Measurements from ENCODE around the gene IKZF3.
A peak's percentile ranks its signal among the peaks of the same experiment; 100 is the strongest.
"Not testable (repeated sequence)": the region's sequence is repeated elsewhere in the genome, so short reads cannot be mapped to it uniquely, and the experiment has no call there.

The IKZF3 gene
- 201 to 355 (median 259) reads per million in 4 donors for total RNA-seq

DNA sequence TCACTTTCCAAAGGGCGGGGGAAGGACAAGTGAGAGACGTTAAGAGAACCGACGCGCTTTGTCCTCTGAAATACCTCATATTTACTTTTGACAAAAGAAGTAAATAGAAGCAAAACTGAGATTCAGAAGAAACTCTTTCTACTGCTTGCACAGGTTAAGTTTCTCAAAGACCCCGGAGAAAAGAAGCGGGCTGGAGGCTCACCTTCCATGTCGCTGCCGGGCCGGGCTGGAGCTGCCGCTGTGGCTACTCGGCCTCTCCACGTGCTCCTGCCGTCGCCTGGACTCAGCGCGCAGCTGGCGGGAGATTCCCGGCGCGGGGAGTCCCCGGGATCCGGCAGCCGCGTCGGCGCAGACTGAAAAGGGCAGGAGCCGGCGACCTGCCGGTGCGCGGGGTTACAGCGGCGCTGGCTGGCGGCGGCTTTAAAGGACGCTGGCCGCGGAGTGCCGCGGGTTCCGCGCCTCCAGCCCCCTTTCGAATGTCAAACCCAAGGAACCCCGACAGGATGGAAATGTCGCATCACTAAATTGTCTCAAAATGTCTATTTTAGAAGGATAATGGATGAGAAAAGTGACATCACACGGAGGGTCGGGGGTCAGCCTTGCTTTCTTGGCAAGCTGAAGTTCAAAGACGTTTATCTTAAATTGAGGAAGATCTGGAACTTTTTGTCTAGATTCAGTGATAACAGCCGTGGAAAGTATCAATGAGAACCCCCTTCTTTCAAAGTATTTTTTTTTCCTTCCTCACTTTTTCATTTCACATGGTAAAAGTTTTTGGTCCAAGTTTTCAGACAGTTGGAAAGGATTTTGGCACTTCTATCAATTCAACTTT lies at the start of gene IKZF3:
IKZF3 (minus strand) TSS at position 395 of the 829 bp plus-strand sequence; CDS start at position 209, 186 bp downstream.
- DNase-seq = peak; percentile 72 to 86 (median 81)

DNA sequence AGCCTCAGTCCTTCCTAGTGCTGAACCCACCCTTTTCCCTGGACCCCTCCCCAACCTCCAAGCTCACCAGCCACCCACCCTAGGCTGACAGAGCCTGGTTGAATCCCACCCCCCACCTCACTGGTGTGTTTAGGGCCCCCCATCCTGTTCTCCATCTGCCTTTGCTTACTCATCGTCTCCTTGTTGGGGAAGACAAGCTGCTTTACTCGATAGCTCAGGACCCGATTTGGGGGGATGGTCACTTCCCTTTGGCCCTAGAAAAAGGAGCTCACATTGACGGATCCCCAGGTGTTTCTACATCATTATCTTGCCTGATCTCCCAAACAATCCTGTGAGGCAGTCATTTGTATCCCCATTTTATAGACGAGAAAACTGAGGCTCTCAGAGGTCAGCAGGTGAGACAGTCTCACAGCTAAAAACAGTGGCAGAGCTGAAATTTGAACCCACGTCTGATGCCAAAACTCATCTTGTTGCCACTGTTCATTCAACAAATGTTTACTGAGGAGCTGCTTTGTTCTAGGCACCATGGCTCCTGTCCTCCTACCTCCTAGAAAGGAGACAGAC lies 44.8 kb upstream of the IKZF3 start:
- no peak for DNase-seq

DNA sequence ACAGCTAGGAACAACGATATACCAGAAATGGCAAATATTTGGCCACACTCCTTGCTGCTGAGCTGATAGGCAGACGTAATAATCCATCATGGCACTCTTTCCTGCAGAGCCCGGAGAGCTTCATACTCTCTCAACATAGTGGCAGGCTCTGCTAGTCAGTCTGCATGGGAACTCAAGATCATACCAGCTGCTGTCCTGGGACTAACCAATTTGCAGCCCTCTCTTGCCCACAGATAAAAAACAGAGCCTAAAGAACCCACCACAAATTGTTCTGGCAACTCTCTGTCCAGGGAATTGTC lies 40.8 kb upstream of the IKZF3 start:
- DNase-seq = no peak

DNA sequence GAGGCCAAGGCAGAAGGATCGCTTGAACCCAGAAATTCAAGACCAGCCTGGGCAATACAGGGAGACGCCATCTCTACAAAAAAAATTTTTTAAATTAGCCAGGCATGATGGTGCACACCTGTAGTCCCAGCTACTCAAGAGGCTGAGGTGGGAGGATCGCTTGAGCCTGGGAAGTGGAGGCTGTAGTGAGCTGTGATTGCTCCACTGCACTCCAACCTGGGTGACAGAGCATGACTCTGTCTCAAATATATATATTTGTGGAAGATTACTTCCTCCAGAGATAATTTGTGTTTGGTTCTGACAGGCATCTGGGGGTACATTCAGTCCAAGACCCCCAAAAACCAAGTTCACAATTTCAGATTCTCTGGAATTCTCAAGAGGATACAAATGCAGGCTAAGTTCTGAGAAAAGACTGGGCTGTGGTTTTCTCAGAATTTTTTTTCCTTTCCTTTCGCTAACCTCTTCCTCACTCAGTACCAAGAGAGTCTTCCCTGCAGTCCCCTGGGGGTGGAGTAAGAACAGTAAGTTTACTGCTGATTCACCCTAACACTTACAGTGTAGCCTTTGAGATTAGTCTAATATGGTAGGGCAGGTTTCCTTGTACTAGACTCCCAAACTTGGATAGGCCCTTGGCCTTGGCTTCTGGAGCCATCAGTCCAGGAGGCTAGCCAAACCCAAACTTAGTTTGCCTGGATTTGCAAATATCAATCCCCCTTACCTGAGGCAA lies 39.2 kb upstream of the IKZF3 start:
- peak in 1 of 5 donors; percentile 68 for DNase-seq

DNA sequence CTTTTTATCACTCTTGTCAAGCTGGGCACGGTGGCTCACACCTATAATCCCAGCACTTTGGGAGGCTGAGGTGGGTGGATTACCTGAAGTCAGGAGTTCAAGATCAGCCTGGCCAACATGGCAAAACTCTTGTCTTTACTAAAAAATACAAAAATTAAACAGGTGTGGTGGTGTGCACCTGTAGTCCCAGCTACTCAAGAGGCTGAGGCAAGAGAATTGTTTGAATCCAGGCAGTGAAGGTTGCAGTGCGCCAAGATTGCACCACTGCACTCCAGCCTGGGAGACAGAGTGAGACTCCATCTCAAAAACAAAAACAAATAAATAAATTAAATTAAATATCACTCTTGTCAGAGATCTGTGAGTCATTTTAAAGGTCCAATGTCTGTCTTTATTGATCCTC lies 37.9 kb upstream of the IKZF3 start:
- DNase-seq = not testable (repeated sequence)

DNA sequence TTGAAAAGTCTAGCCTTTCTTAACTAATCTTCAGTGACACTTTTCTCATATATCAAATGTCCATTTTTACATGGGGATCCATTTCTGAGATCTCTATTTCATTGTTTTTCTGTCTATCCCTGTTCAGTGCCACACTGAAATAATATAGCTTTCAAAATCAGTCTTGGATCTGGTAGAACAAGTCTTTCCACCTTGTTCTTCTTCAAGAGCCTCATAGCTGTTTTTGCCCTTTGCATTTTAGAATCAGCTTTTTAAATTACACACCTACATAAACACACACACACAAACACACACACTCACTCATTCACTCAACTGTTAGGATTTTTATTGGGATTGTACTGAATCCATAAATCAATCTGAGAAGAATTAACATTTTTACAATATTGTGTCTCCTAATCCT lies 35.1 kb upstream of the IKZF3 start:
- no peak for DNase-seq

DNA sequence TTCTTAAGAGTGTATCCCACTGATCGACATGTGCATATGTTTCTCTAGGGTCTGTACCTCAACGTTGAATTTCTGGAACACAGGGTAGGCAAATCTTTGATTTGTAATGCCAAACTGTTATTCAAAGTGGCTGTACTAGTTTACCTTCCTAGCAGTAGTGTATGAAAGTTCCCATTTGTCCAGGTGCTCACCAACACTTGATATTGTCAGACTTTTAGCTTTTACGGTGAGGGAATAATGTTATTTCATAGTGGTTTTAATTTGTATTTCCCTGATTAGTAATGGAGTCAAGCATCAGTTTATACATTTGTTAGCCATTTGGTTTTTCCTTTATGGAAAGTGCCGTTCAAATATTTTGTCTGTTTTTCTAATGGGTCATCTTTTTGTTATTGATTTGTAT lies 34.0 kb upstream of the IKZF3 start:
- DNase-seq = no peak

DNA sequence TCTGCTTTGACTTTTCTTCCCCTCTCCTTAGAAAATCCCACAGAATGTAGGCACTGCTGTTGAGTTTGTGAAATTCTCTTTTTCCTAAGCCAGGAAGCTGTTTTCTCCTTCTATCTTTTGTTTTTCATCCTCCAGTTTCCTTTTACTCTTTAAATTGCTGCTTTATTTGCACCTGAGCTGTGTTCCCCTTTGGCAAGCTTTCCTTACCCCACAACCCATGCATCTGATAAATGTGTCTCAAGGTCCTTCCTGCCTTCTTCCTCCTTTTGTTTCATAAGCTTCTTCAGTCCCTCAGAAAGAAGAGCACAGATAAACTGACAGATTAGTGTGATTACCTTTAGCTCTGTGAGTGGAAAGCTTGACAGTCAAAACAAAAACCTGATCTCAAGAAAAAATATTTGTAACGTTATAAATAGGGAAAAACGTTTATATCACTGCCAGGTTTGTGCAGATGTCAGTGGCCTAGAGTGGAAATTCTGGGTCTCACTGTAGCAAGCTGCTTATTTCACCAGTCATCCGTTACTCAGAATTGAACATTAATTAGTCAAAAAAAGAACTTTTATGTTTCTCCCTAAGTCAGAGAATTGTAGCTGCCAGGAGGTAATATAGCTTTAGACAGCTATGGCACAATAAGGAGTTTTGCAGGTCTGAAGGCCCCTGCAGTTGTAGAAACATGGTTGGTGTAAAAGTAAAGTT lies 30.7 kb upstream of the IKZF3 start:
- DNase-seq = no peak

DNA sequence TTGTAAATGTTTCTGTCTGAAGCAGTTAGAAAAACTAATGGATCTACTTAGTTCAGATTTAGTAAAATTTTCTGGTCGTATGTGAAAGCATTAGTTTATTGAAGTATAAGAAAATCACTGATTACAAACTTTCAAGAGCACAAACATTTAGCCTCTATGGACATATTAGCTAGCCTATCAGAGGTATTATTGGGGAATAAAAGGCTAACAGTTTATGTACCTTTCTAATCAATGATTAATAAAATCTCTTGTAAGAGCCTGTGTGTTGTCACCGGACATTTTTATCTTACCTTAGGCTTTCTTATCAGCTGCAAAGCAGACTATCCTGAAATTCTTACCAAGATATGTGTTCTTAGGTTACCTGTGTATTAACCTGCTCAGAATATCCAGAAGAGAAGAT lies 25.1 kb upstream of the IKZF3 start:
- DNase-seq = no peak

DNA sequence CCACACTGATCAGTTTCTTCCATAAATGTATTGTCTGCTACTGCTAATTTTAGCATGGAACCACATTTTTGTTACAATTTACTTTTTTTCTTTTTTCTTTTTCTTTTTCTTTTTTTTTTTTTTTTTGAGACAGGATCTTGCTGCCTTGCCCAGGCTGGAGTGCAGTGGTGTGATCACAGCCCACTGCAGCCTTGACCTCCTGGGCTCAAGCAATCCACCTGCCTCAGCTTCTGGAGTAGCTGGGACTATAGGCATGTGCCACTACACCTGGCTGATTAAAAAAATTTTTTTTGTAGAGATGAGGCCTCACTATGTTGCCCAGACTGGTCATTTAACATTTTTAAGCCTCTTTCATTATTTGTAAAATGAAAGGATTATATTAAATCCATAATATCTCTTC lies 23.0 kb upstream of the IKZF3 start:
- no peak for DNase-seq

DNA sequence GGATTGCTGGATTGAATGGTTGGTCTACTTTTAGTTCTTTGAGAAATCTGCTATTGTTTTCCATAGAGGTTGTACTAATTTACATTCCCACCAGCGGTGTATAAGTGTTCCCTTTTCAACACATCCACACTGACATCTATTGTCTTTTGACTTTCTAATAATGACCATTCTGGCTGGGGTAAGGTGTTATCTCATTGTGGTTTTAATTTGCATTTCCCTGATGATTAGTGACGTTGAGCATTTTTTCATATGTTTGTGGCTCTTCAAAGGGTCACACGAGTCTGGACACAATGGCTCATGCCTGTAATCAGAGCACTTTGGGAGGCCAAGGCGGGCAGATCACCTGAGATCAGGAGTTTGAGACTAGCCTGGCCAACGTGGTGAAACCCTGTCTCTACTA lies 22.0 kb upstream of the IKZF3 start:
- not testable (repeated sequence) for DNase-seq

DNA sequence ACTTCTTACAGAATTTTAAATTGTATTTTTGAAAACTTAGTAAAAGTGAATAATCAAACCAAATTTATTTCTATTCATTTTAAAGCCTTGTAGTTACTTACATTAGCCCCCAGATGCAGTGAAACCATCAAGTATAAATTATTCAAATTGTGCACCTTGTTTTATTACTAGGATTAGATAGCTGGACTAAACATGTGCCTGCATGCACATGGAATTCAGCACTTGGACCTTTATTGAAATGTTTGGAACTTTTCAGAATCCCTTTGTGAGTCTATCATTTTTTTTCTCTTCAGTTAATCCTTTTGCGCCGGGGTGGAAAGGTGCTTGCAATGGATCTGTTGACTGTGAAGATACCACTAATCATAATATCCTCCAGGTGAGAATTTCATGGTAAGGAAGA lies 8.6 kb upstream of the IKZF3 start:
- no peak for DNase-seq

DNA sequence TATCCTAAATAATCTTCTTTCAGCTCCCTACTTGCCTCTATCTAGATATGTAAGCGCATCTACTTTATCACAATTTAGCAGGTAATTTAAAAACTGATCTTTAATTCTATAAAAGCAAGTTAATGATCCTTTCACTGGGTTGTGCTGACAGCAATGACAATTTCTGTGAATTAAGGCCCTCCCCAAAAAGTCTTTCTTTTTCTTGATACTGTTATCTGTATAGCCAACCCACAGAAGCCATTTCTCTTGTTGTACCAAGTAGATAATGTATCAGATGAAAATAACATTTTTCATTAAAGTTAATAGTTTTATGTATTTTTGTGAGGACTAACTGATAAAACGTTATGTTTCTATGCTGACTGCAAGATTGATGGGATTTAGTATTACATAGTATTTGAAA lies 7.7 kb upstream of the IKZF3 start:
- DNase-seq = no peak

DNA sequence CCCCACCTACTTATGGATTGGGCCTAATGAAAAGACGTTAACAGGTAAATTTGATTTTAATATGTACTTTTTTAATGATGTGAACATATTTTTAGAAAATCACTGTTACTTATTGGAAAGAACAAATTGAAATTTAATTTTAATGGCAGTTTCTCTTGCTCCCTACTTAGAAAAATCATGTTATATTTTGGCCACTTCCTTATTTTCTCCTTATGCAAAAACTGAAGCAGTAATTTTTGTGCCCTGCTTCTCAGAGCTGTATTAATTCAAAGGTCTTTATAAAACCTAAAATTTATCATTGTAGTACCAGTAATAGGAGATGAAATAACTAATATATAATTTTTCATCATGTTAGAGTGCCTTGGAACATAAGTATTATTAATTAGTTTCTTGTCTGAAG lies 6.7 kb upstream of the IKZF3 start:
- no peak for DNase-seq

DNA sequence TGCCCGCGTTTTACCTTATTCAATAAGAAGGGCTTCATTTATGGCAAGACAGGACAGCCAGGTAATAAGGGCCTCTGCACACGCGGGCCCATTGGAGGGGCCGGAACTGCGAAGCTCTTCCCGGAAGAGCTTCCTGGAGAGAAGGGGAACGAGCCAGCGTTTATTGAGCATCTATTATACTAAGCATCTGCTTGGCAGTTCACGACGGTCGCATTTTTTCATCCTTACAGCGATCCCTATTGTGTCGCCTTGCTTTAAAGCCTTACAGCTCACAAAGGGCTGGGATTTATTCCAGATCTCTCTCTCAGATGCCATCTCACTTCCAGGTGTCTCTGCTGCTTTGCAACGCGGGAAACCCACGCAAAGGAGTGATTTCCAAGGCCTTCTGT lies 4.4 kb upstream of the IKZF3 start:
- no peak for DNase-seq

DNA sequence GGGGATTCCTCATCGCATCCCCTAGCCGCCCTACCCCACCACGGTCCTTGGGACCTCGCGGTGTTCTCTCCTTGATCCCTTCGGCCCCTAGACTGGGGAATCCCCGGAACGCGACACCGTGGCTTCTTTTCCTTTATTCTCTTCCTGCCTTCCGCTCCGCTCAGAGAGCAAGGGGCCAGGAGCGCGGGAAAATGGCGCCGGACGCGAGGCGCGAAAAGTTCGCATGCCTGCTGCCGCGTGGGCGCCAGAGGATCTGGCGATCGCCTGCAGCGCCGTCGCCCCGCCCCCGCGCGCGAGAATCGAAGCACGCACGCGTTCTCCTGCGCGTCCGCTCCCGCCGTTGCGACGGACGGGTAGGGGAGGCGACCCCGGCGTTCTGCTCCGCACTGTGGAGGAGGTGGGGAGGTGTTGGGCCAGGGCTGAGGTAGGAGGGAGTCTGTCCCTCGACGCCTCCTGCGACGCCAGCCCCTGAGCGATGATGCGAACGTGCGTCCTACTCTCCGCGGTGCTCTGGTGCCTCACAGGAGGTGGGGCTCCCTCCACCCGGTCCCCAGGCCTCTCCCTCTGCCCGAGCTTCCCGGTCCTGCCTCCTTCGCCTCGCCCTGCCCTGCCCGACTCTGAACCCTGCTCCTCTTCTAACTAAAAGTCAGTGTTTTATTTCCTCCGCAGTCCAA lies 3.9 kb upstream of the IKZF3 start, which contains the start of gene ZPBP2:
ZPBP2 (plus strand) TSS at position 323 of the 674 bp plus-strand sequence; CDS start at position 476, 153 bp downstream.
- DNase-seq = peak in 3 of 5 donors; percentile 49 to 53 (median 53)

DNA sequence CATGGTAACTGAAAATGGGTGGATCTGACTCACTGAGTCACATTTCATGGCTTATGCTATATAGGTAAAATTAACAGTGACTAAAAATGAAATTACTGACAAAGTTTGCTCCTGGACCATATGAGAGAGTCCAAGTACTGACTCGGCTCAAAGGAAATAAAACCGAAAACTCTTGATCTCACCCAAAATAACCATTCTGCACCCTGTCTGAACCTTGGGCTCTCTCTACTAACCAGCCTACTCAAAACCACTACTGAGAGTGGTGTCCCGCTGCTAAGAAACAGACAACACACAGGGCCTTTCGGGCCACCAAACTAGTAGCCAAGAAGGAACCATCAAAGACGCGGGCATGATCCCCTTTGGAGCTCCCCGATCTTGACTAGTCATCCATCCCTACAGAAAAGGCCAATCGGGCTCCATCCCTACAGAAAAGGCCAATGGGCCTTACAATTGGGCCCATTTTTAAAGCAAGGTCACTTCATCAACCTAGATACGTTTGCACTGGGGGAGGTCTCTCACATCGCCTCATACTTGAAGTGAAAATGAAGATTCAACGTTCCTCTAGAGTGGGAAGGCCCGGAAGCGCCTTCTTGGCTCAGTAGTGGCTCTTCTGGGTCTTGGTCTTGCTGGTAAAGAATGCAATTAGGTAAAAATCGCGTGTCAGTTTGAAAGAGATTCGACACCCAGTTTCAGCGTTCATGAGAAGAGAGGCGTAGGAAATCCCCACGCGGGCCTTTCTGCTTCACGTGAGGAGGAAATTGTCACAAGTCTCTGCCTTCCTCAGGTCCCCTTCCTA lies 3.2 kb upstream of the IKZF3 start:
- peak in 4 of 5 donors; percentile 59 to 78 (median 60) for DNase-seq

DNA sequence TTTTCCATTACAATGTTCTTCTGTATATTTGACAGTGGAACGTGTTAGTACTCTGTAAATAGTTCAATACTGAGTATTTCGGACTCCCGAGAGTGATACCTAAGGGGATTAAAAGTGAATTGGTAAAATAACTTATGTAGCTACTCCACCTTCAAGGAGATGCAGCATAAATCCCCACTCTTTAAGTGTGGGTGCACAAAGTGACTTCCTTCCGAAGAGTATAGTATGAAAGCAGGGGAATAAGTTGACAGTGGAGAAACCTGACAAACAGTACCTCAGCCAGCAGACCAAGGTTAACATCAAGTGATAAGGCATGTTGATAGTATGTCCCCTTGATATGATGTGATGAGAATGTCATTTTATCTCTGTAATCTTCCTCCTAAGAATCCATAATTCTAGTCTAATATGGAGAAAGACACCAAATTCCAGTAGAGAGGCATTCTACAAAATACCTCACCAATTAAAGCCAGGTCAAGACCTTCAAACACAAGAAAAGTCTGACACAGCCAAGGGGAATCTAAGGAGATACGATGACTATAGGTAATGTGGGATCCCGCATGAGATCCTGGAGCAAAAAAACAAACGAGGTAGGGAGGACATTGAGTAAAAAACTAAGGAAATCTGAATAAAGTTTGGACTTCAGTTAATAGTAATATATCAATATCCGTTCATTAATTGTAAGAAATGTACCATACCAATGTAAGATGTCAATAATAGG lies 2.1 kb upstream of the IKZF3 start:
- DNase-seq = no peak

DNA sequence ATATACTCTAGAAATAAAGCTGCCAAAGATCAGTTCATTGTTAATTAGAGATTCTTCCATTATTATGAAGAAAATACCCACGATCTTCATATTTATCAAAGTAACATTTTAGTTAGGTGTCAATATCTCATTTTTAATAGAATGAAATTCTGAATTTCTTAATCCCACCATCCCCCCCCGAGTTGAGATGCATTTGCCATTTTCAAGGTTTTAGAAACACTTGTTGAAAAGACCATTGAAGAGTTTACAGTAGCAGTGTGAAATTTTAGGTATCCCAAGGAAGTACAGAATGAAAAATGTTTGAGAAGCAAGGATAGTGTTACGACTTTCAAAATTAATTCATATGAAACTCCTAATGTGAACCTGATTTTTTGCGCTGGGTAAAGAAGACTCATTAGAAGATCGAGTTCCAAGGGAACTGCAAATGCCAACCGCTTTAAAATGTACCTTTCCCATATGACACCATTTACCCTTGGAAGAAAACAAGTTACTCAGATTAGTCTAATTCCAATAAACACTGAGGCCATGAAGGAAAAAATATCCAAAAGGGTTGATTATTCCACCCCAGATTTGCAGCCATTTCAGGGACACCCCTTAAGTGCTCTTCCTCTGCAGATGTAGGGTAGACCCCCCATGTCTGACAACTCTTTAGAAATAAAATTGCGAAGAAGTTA lies 731 bp downstream of the IKZF3 start:
- no peak for DNase-seq

DNA sequence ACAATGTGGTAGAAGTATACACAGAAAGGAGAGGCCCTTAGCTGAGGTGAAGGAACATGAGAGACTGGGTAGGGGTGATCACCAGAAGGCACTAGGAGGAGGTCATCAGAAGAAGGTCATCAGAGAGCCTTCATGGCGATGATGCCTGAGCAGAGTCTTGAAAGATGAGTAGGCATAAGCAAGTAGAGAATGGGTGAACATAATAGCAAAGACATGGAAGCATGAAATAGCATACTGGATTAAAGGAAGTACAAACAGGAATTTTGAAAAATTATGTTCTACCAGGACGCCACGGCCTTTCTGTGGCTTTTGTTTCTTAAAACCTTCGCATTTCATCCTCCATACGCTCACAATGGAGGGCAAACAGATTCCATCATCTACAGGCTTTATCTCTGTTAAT lies 2.9 kb downstream of the IKZF3 start:
- DNase-seq = no peak

All from T-helper 1 cell (primary cell).